ENCODE data around the gene G2E3. TPM values are rescaled to one million over a fixed set of nuclear protein-coding genes. Genes with fewer than 3 reads are reported as not detected.

G2E3 gene
- total and polyA plus RNA-seq, 2 of the 13 experiments (the other 11 are each of a cell fraction or from before 2014, with no cell fraction given) = 22.8 to 63.0 TPM

DNA sequence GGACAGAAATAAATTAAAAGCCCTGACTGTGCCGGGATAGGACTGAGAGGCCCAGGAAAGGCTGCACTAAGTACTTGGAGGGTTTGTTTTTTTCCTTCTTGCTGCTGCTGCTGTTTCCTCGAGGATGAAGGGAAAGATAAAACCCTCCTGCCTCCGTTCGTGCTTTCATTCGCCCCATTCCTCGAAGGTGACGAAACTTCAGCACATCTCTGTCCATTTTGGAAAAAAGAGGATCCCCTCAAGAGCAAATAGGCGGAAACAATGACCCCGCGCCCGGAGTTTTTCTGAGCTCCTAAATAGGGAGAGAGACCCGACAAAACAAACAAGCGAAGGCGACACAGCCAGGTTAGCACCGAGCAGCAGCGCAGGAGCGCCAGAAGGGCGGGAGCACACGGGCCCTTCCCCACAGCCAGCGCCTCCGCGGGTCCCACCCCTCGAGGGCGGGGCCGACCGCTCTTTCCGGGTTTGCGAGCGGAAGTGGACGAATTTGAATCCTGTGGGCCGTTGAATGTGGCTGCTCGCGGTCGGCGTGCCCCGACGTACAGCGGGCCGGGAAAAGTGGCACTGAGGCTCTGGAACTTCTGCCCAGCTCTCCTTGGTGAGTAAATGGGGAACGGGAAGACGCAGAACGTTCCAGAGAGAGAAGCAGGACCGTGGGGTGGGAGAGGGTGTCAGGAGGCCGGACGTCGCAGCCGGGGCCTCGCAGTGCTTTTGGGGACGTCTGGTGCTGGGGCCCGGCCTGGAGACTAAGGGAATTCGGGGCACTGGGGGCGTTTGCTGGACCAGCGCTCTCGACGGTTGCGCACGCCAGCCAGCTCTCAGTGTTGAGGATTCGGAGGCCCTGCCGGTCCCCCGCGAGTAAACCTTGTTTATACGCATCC is at the start of gene G2E3 (continued):
- no peak for TF ChIP-seq NR1H2 (CRISPR knock-in tag; IDR thresholded peaks at IDR 0.05; ENCODE audit: borderline replicate concordance, low read depth)
- TF ChIP-seq, protein P1, sequence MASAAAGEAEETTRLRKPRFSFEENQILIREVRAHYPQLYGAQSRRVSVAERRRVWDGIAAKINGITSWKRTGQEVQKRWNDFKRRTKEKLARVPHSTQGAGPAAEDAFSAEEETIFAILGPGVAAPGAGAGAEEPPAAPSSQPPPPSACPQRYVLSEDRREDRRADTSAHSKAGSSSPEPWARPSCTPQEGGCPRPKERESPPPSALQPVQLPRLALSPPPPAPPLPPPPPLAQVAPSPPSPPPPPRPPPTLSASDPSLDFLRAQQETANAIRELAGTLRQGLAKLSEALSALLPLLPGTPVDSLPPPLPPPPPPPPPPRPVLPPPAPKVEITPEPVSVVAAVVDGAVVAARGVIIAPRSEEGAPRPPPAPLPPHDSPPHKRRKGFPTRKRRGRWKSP (CRISPR knock-in tag; IDR thresholded peaks at IDR 0.05) = peak; percentile 99
- TF ChIP-seq NAIF1 (CRISPR knock-in tag; IDR thresholded peaks at IDR 0.05; ENCODE audit: borderline replicate concordance) = peak; percentile 96
- TF ChIP-seq, protein P2, sequence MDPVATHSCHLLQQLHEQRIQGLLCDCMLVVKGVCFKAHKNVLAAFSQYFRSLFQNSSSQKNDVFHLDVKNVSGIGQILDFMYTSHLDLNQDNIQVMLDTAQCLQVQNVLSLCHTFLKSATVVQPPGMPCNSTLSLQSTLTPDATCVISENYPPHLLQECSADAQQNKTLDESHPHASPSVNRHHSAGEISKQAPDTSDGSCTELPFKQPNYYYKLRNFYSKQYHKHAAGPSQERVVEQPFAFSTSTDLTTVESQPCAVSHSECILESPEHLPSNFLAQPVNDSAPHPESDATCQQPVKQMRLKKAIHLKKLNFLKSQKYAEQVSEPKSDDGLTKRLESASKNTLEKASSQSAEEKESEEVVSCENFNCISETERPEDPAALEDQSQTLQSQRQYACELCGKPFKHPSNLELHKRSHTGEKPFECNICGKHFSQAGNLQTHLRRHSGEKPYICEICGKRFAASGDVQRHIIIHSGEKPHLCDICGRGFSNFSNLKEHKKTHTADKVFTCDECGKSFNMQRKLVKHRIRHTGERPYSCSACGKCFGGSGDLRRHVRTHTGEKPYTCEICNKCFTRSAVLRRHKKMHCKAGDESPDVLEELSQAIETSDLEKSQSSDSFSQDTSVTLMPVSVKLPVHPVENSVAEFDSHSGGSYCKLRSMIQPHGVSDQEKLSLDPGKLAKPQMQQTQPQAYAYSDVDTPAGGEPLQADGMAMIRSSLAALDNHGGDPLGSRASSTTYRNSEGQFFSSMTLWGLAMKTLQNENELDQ (CRISPR knock-in tag; IDR thresholded peaks at IDR 0.05; ENCODE audit: borderline replicate concordance) = peak; percentile 65; the same call in 1 of the 2 replicates
- TF ChIP-seq ZNF382 (CRISPR knock-in tag; IDR thresholded peaks at IDR 0.05; ENCODE audit: borderline replicate concordance) = no peak
- no peak for TF ChIP-seq ZNF737 (CRISPR knock-in tag; IDR thresholded peaks at IDR 0.05; ENCODE audit: borderline replicate concordance)
- TF ChIP-seq ZFAT (CRISPR knock-in tag; conservative IDR thresholded peaks at IDR 0.05) = no peak
- peak; percentile 97; the same call in 1 of the 2 replicates for TF ChIP-seq GLI4 (CRISPR knock-in tag; IDR thresholded peaks at IDR 0.05; ENCODE audit: borderline replicate concordance)
- peak; percentile 94 for TF ChIP-seq ZNF230 (CRISPR knock-in tag; IDR thresholded peaks at IDR 0.05)
- TF ChIP-seq ZNF672 (CRISPR knock-in tag; IDR thresholded peaks at IDR 0.05) = no peak
- TF ChIP-seq, protein P3, sequence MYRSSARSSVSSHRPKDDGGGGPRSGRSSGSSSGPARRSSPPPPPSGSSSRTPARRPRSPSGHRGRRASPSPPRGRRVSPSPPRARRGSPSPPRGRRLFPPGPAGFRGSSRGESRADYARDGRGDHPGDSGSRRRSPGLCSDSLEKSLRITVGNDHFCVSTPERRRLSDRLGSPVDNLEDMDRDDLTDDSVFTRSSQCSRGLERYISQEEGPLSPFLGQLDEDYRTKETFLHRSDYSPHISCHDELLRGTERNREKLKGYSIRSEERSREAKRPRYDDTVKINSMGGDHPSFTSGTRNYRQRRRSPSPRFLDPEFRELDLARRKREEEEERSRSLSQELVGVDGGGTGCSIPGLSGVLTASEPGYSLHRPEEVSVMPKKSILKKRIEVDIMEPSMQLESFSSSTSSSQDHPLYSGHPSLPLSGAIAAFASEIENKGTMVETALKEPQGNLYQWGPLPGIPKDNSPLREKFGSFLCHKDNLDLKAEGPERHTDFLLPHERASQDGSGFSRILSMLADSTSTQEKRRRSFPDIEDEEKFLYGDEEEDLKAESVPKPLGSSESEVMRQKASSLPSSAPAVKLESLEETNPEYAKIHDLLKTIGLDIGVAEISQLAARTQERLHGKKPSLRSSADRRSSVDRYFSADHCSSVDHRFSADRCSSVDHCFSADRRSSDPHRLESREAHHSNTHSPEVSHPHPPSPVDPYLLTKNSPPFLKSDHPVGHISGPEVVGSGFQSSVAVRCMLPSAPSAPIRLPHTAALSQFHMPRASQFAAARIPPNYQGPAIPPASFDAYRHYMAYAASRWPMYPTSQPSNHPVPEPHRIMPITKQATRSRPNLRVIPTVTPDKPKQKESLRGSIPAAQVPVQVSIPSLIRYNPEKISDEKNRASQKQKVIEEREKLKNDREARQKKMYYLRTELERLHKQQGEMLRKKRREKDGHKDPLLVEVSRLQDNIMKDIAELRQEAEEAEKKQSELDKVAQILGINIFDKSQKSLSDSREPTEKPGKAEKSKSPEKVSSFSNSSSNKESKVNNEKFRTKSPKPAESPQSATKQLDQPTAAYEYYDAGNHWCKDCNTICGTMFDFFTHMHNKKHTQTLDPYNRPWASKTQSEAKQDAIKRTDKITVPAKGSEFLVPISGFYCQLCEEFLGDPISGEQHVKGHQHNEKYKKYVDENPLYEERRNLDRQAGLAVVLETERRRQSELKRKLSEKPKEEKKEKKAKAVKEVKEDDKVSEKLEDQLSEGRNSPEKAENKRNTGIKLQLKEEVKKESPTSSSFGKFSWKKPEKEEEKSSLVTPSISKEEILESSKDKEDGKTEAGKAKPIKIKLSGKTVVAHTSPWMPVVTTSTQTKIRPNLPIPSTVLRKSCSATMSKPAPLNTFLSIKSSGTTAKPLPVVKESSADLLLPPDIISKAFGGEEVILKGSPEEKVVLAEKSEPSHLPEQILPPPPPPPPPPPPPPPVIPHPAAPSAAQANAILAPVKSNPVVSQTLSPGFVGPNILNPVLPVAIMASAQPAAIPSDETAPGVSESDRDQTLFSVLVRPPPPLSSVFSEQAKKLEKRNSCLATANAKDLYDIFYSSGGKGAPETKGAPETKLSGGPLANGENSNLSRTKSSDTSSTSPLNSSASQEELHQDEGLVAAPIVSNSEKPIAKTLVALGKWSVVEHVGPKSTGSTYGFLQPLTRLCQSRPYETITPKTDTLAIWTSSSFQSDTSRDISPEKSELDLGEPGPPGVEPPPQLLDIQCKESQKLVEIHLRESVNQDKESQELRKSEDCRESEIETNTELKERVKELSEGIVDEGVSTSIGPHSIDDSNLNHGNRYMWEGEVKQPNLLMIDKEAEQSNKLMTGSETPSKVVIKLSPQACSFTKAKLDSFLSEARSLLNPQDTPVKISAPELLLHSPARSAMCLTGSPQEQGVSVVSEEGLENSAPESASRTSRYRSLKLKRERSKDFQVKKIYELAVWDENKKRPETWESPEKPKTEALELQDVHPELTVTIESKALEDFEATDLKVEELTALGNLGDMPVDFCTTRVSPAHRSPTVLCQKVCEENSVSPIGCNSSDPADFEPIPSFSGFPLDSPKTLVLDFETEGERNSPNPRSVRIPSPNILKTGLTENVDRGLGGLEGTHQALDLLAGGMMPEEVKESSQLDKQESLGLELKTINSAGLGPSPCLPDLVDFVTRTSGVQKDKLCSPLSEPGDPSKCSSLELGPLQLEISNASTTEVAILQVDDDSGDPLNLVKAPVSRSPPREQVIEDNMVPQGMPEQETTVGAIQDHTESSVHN (CRISPR knock-in tag; IDR thresholded peaks at IDR 0.05) = peak; percentile 85; the same call in 1 of the 2 replicates
- peak; percentile 100 for TF ChIP-seq ZMYM4 (CRISPR knock-in tag; IDR thresholded peaks at IDR 0.05)
